Body of pancreas (tissue), 4 donors: ENCODE measurements around the gene RNF224. TPM values are rescaled to one million over a fixed set of nuclear protein-coding genes. Genes with fewer than 3 reads are reported as not detected.
"Not testable (repeated sequence)": the region's sequence is repeated elsewhere in the genome, so short reads cannot be mapped to it uniquely, and the experiment has no call there.

Experiments used
- ATAC-seq: fragments of 150-250 bp; one replicate; pipeline ENCODE4 v1.9.1; 2016
- DNase-seq, 4 donors: peaks; one replicate each; pipeline ENCODE4 v3.0.0-alpha.2; 2019
- H3K27ac ChIP-seq, 4 donors: fragments of 200-600 bp; sonication (generic); 1 replicate in 3 of 4; 2 replicates in 1 of 4; pipeline versions ENCODE4 v1.5.1 to v1.6.1; 2016 to 2019; ENCODE audit warnings: mild to moderate bottlenecking in 1 of 4, mixed read lengths in 1 of 4, moderate library complexity in 1 of 4
- H3K27me3 ChIP-seq, 2 donors: fragments of 200-600 bp; sonication (generic); one replicate each; pipeline ENCODE4 v1.6.0; 2016; ENCODE audit warnings: mild to moderate bottlenecking in 1 of 2
- H3K36me3 ChIP-seq, 2 donors: fragments of 200-600 bp; sonication (generic); replicated peaks in 1 of 2; 2 replicates each; pipeline ENCODE4 v1.5.1; 2016; ENCODE audit warnings: low read depth in 2 of 2; ENCODE audit not compliant: insufficient read depth in 1 of 2
- H3K4me1 ChIP-seq: fragments of 200-600 bp; sonication (generic); one replicate; pipeline ENCODE4 v1.6.0; 2016
- H3K4me3 ChIP-seq, 2 donors: fragments of 200-600 bp; sonication (generic); 1 replicate in 1 of 2; 2 replicates in 1 of 2; pipeline ENCODE4 v1.5.1; 2016 to 2019
- H3K9me3 ChIP-seq, 3 donors: fragments of 200-600 bp; sonication (generic); 1 replicate in 2 of 3; 2 replicates in 1 of 3; pipeline ENCODE4 v1.5.1; 2016
- CTCF ChIP-seq, 7 experiments: fragments of 450-650 bp in 4 of 7; fragments of 200-600 bp in 3 of 7; sonication (generic) in 3 of 7; IDR thresholded peaks; one replicate each; pipeline ENCODE4 v1.5.1; 2016 to 2019; ENCODE audit warnings: antibody characterized with exemption in 7 of 7
- POLR2A ChIP-seq, 3 donors: fragments of 450-650 bp; IDR thresholded peaks; one replicate each; pipeline ENCODE4 v1.6.1; 2016; ENCODE audit warnings: antibody characterized with exemption in 3 of 3, mild to moderate bottlenecking in 2 of 3
- WGBS, 2 donors: methylation state at CpG; one replicate each; pipeline ENCODE4 v1.1.5; 2017; 5-methylcytosine and 5-hydroxymethylcytosine counted together
- intact Hi-C: fragments of 100-400 bp; cut with DNase I; formaldehyde crosslinking; loops from one replicate; pipeline ENCODE4 v1.15.1; 2023
- total RNA-seq, 2 donors: library from RNA; depleted of rRNA; stranded (reverse); fragments of >200 nt; gene quantifications; one replicate each; pipeline ENCODE4 v1.1.0, GENCODE V29; 2016

Gene RNF224
- total RNA-seq, 2 donors from 2014 or later = 0.26 TPM; not detected in 1

GRCh38 chr9:137256856-137257255 is 29.6 kb downstream of the RNF224 start:
- WGBS, 2 donors = 86% methylated on average over 12 to 13 of the region's 15 CpGs

GRCh38 chr9:137262173-137262908 is 35.0 kb downstream of the RNF224 start:
- H3K27ac ChIP-seq, H3K27me3 ChIP-seq, H3K4me1 ChIP-seq, ATAC-seq, H3K4me3 ChIP-seq, H3K9me3 ChIP-seq, H3K36me3 ChIP-seq, intact Hi-C loops: not testable (repeated sequence)
- peak in 3 of 4 donors; percentile 51 to 69 (median 58) for DNase-seq
- TF ChIP-seq CTCF (IDR thresholded peaks at IDR 0.05) = peak; percentile 20 to 56 (median 44)
- 33 to 45% methylated on average over 11 to 15 of the region's 15 CpGs for WGBS, 2 donors

More at GRCh38 chr9:137256856-137257255, 29.6 kb downstream of the RNF224 start:
- no peaks in the 10 kb centered on the region for H3K27me3 ChIP-seq
- ATAC-seq (no peak), DNase-seq (no peak)
- no peak for TF ChIP-seq POLR2A (IDR thresholded peaks at IDR 0.05)
- no peak for TF ChIP-seq CTCF (IDR thresholded peaks at IDR 0.05)
- no peak overlapping the region for H3K4me3 ChIP-seq
- intact Hi-C loops = no loop called here
- H3K4me1 ChIP-seq = peaks cover 32% of the 10 kb centered on the region
- H3K9me3 ChIP-seq = no peaks in the 10 kb centered on the region
- no peak overlapping the region for H3K27ac ChIP-seq
- H3K36me3 ChIP-seq = peaks cover 0 to 3% of the 10 kb centered on the region in 2 donors

GRCh38 chr9:137262909-137263285 is 35.6 kb downstream of the RNF224 start:
- Histone ChIP-seq H3K9me3 (no peaks in the 10 kb centered on the region), H3K27ac (no peak overlapping the region), H3K4me1 (peaks cover 3% of the 10 kb centered on the region), H3K4me3 (no peak overlapping the region), H3K36me3 (peaks cover 0 to 7% of the 10 kb centered on the region in 2 donors), H3K27me3 (no peaks in the 10 kb centered on the region)
- ATAC-seq = no peak
- intact Hi-C loops = no loop called here
- TF ChIP-seq POLR2A (IDR thresholded peaks at IDR 0.05) (no peak), CTCF (IDR thresholded peaks at IDR 0.05) (no peak)
- DNase-seq = no peak
- 82 to 91% methylated on average over 14 to 24 of the region's 24 CpGs for WGBS, 2 donors

- ATAC-seq = no peak
- Histone ChIP-seq H3K36me3 (peaks cover 0 to 7% of the 10 kb centered on the region in 2 donors), H3K4me1 (peaks cover 10% of the 10 kb centered on the region), H3K27ac (no peak overlapping the region), H3K27me3 (no peaks in the 10 kb centered on the region), H3K9me3 (no peaks in the 10 kb centered on the region), H3K4me3 (no peak overlapping the region)
- no peak for TF ChIP-seq CTCF (IDR thresholded peaks at IDR 0.05)
- no peak for TF ChIP-seq POLR2A (IDR thresholded peaks at IDR 0.05)
- no peak for DNase-seq
- 77 to 81% methylated on average over 10 of the region's 10 CpGs for WGBS, 2 donors
- intact Hi-C loops = no loop called here
Observed at GRCh38 chr9:137263506-137263905, 36.2 kb downstream of the RNF224 start.

GRCh38 chr9:137264067-137264466 is 36.8 kb downstream of the RNF224 start:
- intact Hi-C loops = no loop called here
- Histone ChIP-seq H3K27ac (no peak overlapping the region), H3K4me1 (peaks cover 15% of the 10 kb centered on the region), H3K36me3 (peaks cover 0 to 3% of the 10 kb centered on the region in 2 donors), H3K9me3 (no peaks in the 10 kb centered on the region), H3K4me3 (no peak overlapping the region), H3K27me3 (no peaks in the 10 kb centered on the region)
- DNase-seq (no peak), ATAC-seq (no peak)
- TF ChIP-seq CTCF (IDR thresholded peaks at IDR 0.05) (no peak), POLR2A (IDR thresholded peaks at IDR 0.05) (no peak)
- WGBS, 2 donors = 90 to 93% methylated on average over 15 to 21 of the region's 22 CpGs
